22Rv1 (cell line): ENCODE results near the gene CKS2.
"Not testable (repeated sequence)": the region's sequence is repeated elsewhere in the genome, so short reads cannot be mapped to it uniquely, and the experiment has no call there.

Experiments
- H3K27ac ChIP-seq: fragments of 450-650 bp; 2 replicates; pipeline ENCODE4 v1.5.1; 2017
- CTCF ChIP-seq: fragments of 450-650 bp; IDR thresholded peaks from 2 replicates; pipeline ENCODE4 v1.5.1; 2017; ENCODE audit warnings: mild to moderate bottlenecking
- ZFX ChIP-seq: fragments of 450-650 bp; IDR thresholded peaks from 2 replicates; pipeline ENCODE4 v1.6.1; 2017; ENCODE audit warnings: antibody characterized with exemption, borderline replicate concordance

The CKS2 gene

GRCh38 chr9:89310475-89311345 is at the start of gene CKS2:
TSS of gene CKS2 (plus strand) at chr9:89311195. CDS start at chr9:89311293, 98 bp downstream.
- peak within 1 kb of the TSS; percentile 97 for H3K27ac ChIP-seq
- TF ChIP-seq ZFX: no peak

- no peak overlapping the region for H3K27ac ChIP-seq
- TF ChIP-seq CTCF (no peak), ZFX (no peak)
Observed at GRCh38 chr9:89273528-89274279, 37.3 kb upstream of the CKS2 start.

- no peak overlapping the region for H3K27ac ChIP-seq
- TF ChIP-seq ZFX: no peak
- no peak for TF ChIP-seq CTCF
Observed at GRCh38 chr9:89274838-89275237, 36.2 kb upstream of the CKS2 start.

GRCh38 chr9:89276040-89276439 is 35.0 kb upstream of the CKS2 start:
- not testable (repeated sequence) for H3K27ac ChIP-seq

GRCh38 chr9:89277043-89277442 is 34.0 kb upstream of the CKS2 start:
- no peak overlapping the region for H3K27ac ChIP-seq
- no peak for TF ChIP-seq ZFX
- no peak for TF ChIP-seq CTCF

- TF ChIP-seq ZFX (no peak), CTCF (no peak)
- H3K27ac ChIP-seq: no peak overlapping the region
Observed at GRCh38 chr9:89277454-89277853, 33.5 kb upstream of the CKS2 start.

- no peak overlapping the region for H3K27ac ChIP-seq
- no peak for TF ChIP-seq CTCF
- no peak for TF ChIP-seq ZFX
Observed at GRCh38 chr9:89278551-89278950, 32.4 kb upstream of the CKS2 start.

GRCh38 chr9:89278997-89279739 is 31.8 kb upstream of the CKS2 start:
- H3K27ac ChIP-seq: no peak overlapping the region
- peak; percentile 80 for TF ChIP-seq CTCF
- no peak for TF ChIP-seq ZFX
